HG03108 (cell line): Measurements from ENCODE around the gene RNF14.
A peak's percentile ranks its signal among the peaks of the same experiment; 100 is the strongest.
"Not testable (repeated sequence)": the region's sequence is repeated elsewhere in the genome, so short reads cannot be mapped to it uniquely, and the experiment has no call there.

Experiments
- ATAC-seq: cut with Tn5 transposase; IDR thresholded peaks from one replicate; pipeline ENCODE4 v1.9.1; 2021; ENCODE audit warnings: moderate library complexity; ENCODE audit not compliant: unreplicated experiment

RNF14 gene, protein sequence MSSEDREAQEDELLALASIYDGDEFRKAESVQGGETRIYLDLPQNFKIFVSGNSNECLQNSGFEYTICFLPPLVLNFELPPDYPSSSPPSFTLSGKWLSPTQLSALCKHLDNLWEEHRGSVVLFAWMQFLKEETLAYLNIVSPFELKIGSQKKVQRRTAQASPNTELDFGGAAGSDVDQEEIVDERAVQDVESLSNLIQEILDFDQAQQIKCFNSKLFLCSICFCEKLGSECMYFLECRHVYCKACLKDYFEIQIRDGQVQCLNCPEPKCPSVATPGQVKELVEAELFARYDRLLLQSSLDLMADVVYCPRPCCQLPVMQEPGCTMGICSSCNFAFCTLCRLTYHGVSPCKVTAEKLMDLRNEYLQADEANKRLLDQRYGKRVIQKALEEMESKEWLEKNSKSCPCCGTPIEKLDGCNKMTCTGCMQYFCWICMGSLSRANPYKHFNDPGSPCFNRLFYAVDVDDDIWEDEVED

DNA sequence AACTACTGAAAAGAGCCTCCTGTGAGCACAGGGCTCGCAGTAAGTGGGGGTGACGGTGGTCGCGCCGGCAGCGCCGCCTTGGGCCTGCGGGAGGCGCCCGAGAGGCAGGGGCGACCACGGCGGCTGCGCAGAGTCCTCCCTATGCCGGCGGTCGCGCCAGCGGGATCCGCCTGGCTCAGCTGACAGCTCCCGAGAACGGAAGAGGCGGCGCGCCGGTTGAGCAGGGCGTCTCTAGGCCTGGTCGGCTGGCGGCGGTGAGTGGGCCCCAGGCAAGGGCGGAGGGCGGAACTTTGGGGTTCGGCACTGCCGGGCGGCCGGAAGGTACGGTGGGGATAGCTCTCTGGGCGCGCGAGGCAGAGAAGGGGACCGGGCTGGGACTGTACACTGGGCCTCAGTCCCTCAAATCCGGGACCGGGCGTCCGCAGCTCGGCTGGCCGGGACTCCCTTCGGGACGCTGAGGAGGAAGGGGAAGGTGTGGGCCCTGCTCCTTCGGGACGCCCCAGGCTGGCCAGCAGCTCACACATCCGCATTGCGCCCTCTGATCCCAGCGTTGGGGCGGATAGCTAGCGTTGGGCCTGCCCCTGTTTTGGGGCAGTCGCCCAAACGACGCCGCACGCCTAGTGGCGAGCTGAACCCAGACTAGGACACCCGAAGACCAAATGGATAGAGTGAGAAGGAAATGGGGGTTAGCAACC is at the start of gene RNF14:
RNF14 (plus strand) TSS at position 192 of the 695 bp plus-strand sequence. CDS start 4,484 bp downstream, outside the sequence.
- peak; percentile 90 for ATAC-seq

DNA sequence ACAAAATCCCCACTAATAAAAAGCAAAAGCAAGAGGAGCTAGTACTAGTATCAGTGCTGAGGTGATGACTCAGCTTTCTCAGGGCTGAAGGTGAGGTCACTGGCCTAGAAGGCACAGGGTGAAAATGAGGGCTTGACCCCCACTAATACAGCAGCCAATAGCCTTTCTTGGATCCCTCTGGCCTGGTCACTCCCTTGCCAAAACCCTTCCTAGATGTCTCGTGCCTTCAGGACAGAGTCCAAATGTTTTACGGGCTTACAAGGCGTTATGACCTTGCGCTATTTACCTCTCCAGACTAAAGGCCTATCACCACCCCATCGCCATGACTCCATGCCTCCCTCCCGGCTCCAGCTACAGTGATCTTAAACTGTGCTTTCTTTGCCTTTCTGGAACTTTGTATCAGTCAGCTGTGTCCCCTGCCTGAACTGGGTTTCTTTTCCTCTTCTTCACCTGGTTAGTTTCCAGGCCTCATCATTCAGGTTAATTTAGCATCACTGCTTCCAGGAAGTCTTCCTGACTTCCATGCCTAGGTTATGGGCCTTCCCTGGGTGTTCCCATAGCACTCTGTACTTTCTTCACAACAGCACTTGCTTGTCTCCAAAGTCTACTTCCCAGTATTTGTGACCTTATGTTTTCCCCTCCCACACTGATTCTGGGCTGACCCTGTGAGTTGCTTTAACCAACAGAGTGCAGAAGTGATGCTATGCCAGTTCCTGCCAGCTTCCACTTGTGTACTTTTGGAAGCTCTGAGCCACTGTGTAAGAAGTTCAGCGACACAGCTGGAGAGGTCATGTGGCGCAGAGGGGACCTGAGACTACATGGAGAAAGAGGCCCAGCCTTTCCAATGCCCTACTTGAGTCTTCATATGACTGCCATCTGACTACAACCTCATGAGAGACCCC is 49.4 kb upstream of the RNF14 start:
- no peak for ATAC-seq

DNA sequence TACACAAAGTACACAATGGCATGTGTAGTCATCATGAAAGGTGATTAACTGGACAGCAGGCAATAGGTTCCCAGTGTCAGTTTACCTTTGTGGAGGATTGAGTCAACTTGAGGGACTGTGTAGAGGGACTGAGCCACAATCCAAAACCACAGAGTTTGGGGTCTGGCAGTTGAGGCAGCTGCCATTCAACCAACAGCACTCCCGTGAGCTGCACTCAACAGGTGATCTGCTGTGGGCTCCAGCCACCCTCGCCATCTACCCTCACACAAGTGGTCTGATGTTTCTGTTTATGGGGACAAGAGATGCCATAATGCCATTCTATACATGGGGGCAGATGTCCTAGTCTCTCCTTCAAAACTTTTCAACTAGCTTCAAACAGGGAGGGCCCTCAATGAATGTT is 48.1 kb upstream of the RNF14 start:
- no peak for ATAC-seq

DNA sequence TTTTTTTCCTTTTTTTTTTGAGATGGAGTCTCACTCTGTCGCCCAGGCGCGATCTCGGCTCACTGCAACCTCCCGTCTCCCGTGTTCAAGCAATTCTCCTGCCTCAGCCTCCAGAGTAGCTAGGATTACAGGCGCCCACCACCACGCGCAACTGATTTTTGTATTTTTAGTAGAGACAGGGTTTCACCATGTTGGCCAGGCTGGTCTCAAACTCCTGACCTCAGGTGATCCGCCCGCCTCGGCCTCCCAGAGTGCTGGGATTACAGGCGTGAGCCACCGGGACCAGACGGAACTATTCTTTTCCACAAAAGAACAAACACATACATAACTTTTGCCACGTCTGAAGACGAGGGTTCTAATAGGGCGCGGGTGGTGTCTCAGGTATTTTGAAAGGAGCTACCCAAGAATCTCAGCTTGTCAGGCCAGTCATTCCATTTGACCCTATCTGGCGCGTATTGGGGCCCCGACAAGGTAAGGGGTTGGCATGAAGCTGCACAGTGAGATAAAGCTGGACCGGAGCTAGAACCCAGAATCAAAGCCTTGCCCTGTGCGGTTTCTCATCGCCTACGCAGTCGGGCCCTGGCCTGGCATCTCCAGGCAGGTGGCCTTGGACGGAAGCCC is 46.0 kb upstream of the RNF14 start:
- ATAC-seq: not testable (repeated sequence)

DNA sequence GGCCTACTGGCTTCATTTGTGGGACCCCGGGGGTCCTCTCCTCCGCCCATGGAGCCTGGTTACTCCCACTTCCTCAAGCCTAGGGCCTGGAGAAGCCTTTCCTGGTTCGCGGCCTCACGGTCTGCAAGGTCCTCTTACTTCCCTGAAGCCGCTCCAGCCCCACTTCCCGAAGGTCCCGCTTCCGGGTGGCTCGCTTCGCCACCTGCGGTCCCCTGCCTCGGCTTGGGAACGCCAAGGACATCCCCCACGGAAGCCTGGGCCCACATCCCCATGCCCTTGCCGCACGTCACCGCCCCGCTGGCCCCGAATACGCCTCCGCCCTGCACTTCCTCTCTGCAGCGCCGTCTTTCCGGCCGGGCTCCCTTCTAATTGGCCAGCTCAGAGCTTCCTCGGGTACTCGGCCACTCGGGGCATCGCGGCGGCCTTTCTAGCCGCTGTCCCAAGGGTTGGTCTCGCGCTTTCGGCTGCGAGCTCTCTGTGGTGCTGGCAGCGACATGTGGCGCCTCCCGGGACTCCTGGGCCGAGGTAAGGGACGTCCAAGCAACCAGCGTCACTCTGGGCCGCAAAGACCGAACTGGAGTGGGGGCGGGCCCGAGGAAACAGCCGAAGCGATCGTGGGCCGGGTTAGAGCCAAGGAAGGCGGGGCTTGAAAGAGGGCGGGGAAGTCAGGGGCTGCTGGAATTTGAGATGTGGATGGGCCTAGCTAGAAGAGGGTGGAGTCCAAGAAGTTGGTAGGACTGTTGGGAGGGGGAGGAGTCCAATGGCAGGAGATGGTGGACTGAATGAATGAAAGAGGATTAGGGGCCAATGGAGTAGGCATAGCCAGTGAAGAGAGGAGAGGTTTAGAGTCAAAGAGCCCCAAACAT is 45.2 kb upstream of the RNF14 start, which contains the start of gene DELE1:
DELE1 (plus strand) TSS at position 424 of the 866 bp plus-strand sequence; CDS start at position 495, 71 bp downstream.
- ATAC-seq: peak; percentile 97

DNA sequence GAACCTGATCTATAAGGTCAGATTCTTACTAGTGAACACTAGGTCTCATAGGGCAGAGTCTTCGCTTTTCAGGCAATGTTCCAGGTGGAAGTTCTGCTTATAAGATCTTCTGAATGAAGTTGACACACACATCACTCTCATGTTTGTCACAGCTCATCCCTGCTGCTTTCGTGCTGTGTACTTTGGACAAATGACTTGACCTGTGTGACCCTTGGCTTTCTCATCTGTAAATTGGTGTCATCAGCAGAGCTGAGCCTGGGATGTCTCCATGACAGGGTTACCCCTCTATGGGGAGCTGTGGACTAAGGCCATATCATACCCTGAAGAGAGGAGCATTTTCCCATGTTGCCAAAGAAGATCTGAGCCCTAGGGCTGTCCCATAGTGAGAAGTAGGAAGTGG is 42.5 kb upstream of the RNF14 start:
- no peak for ATAC-seq

DNA sequence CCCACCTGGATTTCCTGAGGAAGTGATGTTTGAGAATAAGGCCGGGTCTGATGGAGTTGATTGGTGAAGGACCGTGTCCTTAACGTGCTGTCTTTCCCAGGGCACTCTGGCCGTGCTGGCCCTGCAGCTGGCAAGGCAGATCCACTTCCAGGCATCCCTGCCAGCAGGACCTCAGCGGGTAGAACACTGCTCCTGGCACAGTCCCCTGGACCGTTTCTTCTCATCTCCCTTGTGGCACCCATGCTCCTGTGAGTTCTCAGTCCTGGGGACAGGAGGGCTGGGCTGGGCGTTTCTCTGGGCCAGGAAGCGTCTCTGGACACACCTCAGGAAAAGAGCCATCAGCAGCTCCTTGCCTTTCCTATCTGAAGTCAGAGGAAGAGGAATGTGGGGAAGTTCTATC is 40.9 kb upstream of the RNF14 start:
- ATAC-seq: no peak

DNA sequence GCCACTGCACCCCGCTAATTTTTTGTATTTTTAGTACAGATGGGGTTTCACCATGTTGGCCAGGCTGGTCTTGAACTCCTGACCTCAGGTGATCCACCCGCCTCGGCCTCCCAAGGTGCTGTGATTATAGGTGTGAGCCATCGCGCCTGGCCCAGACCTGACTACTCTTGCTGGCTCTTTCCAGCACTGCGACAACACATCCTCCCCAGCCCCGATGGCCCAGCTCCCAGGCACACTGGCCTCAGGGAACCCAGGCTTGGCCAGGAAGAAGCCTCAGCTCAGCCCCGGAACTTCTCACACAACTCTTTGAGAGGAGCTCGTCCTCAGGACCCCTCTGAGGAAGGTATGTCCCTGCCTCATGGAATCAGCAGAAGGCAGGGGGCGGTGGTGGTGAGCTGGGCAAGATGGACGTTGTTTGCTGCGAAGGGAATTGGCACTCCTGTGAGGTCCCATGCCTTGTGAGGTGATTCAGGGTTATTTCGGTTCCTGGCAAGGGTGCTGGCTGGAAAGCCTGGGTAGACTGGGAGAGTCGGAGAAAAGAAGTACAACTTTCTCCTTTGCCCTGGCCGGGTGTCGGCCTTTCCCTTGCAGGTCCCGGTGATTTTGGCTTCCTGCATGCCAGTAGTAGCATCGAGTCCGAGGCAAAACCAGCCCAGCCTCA is 39.4 kb upstream of the RNF14 start:
- ATAC-seq: no peak

DNA sequence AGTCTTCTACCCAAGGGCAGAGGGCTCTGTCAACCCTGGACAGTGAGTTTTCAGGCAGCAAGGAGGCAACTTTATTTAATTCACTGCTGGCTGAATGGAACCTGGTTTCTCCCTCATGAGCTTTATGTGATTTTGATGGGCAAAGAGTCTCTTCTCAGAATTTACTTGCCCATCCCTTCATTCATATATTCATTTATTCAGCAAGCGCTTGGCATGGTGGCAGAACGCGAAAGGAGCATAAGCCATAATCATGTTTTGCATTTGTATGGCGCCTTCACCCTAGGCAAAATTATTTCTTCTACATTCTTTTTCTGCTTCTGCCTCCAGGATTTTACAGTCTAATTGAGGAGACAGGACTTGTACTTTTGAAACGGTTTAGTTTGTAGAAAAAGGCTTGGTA is 37.2 kb upstream of the RNF14 start:
- ATAC-seq: no peak

DNA sequence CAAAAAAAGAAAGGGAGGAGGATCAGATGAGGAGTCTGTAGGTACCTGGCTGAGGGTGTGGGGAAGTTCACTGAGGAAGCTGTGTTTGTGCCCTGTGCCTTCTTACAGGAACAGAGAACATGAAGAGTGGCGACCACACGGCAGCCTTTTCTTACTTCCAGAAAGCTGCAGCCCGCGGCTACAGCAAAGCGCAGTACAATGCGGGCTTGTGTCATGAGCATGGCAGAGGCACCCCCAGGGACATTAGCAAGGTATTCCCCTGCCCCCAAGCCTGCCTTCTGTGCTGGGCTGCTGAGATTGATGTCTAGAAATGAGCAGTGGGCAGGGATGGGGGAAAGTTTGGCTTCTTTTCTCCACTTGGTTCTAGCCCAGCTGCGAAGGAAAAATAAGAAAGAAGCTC is 35.8 kb upstream of the RNF14 start:
- no peak for ATAC-seq

DNA sequence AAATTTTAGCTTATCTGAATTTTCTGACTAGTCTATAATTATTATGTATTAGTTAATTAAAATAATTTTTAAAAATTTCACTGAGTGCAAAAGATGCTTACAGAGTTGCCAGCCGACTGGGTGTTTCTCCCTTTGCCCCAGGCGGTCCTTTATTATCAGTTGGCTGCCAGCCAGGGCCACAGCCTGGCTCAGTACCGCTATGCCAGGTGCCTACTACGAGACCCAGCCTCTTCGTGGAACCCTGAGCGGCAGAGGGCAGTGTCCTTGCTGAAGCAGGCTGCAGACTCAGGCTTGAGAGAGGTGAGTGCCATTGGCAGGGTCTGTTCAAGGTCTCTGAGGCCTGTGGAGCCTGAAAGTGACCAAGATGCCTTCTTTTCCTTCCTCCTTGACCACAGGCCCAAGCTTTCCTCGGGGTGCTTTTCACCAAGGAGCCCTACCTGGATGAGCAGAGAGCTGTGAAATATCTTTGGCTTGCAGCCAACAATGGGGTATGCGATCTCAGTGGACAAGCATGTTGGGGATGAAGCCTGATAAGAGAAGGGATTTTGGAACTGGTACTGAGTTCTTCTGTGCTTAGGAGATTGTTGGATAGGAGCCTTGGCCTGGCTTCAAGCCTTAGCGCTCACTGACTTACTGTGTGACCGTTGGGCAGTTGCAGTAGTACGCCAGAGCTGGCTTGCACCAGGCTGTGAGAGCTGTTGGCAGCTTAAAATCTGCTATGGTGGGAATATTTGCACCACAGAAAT is 34.6 kb upstream of the RNF14 start:
- ATAC-seq: no peak

DNA sequence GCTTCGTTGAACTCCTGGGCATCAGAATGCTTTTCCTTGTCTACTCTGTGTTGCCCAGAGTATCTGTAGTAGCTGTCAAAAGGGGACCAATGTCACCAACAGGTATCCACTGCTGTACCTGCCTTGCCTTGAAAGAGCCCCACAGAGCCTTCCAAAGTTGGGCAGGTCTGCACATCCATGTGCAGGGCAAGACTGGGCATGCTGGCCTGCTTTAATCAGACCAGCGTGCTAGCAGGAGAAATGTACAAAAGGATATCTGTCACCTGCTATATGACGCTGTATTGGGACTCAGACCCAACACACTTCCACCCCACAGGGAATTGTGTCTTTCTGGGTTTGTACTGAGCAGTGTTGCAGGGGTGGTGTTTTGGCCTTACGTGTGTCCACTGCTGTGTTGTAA is 33.4 kb upstream of the RNF14 start:
- ATAC-seq: no peak

DNA sequence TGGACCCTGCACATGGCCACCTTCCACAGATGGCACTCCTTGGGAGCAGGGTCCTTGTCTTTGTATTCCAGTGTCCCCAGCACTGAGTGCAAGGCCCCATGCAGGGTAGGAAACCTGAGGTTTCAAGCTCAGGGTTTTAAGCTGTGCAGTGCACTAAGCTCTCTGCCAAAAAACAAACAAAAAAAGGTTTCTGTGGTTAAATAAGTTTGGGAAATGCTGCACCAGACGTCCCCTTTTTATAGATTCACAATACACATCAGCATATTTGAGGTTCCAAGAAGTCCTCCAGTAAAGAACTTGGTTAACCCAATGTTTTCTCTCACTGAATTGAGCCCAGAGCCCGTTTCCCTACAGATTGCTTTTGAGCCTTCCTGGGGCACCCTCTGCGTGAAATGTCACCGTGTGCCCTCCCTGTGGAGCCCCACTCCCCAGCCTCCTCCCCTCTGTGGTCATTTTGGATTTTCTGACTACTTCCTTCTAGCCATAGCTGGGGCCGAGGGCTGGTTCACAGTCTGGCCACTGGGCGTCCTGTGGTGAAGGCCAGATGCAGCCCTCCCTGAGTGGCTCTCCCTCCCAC is 28.1 kb upstream of the RNF14 start:
- ATAC-seq: no peak

DNA sequence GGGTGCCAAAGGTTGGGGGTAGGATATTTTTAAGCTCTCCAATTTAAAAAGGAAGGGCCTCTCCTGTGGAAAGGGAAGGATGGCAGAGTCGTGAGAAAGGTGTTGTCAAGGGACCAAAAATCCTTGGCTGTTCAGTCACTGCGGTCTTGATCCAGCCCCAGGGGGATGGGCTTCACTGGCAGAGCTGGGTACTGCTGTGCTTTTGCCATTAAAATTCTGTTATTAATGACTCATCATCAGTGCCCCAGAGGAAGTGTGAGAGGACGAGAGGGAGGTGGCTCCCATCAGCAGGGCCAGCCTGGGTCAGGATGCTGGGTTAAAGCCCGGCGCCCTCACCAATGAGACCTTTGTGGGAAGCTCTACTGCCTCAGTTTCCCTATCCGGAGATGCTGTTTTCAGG is 27.6 kb upstream of the RNF14 start:
- ATAC-seq: no peak

DNA sequence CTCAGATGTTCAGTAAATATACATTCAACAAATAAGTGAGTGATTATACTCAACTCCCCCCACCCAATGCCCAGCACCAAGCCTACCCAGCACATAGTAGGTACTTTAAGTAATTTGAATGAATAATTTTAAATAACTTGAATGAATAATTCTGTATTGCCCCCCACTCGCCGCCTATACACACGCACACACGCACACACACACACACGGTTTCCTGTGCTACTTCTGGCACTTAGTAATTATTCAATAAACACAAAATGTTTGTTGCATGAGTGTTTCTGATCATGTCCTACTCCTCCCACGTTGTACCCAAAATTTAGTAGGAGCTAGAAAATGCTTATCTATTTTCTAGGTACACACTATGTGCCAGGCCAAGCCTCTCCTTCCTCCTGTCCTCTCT is 27.1 kb upstream of the RNF14 start:
- no peak for ATAC-seq

DNA sequence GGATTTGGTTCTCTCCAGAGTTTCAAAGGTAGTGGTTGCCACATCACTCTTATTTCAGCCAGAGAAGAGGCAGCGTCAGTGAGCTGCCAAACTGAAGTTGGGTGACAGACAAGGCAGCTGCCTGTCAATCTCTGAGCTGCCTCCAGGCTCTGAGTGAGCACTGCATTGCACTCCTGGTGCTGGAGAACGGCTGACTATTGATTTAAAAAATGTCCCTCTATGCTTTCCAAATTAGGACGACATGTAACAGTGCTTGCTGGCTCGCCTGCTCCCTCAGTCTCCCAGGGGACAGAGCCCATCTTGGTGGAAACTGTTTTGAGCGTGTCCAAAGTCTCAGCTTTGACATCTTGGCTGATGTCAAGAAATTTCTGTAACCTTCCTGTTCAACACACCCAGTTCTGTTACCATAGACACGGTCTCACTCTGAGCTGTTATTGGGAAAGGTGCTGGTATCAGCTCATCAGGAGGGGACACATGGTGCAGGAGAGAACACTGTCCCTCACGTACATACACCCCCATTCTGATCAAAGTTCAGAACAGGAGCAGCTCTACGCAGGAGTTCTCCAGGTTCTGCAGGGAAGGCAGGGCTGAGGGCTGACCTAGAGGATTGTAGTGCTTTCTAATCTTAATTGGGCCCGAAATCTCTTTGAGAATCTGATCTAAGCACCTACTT is 26.6 kb upstream of the RNF14 start:
- no peak for ATAC-seq

DNA sequence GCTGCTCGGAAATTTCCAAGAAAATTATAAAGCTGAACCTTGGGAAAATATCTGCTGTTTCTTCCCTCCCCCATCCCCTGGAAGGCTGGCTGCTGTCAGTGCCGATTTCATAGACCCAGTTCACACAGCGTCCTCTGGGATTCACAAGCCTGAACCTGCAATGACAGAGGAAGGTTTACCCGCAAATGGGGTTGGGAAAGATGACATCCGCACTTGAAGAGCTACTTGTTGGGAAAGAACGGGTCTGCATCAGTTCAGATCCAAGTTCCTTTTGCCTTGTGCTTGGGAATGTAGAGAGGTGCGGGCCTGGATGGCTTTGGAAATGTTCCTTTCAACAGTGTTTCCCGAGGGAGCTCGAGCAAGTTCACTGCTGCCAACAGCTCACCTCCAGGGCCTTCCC is 24.8 kb upstream of the RNF14 start:
- ATAC-seq: no peak
